ENCODE results near the gene MEN1.
"Not testable (repeated sequence)": the region's sequence is repeated elsewhere in the genome, so short reads cannot be mapped to it uniquely, and the experiment has no call there.

The MEN1 gene

DNA sequence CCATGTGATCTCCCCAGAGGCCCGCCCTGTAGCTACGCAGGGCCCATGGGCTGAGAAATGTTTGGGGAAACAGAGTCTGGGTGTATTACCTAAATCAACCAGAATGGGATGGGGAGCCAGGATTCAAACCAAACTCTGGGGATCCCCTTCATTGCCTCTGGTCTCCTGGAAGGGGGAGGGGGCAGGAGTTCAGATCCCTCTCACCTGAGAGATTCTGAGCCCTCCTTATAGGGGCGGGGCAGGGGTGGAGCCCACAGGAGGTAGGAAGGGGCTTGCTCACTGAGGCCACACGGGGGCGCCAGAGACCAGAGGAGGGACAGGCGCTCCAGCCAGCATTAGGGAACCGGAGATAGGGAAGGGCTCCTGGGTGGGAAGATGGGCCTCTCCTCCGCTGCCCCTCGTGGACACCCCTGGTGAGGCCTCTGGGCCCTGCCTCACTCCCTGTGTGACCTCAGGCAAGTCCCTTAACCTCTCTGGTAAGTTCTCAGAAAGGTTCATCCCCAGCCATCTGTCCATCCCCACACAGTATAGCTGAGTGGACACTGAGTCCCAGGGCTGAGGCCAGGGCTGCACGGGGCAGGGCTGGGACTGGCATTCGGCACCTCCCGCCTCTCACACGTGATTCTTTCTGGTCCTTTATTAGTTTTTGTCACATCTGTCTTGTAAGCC is 36.8 kb upstream of the MEN1 start:
- Histone ChIP-seq H3K36me3 (ENCODE audit: insufficient read depth, low read length) (no peaks in the 10 kb centered on the region), H3K27ac (ENCODE audit: low read depth, low read length, poor library complexity, severe bottlenecking) (peak overlapping the region; percentile 98), H3K27me3 (ENCODE audit: insufficient read depth, low read length) (no peaks in the 10 kb centered on the region), H3K9ac (ENCODE audit: low read length) (no peak overlapping the region), H3K9me2 (ENCODE audit: low read depth, low read length) (no peaks in the 10 kb centered on the region), H3K4me2 (ENCODE audit: low read length) (peak overlapping the region; percentile 42; the same call in 1 of the 2 replicates), H3K4me3 (ENCODE audit: low read depth, low read length, poor library complexity, severe bottlenecking) (no peak overlapping the region), H2AFZ (ENCODE audit: low read length) (no peak overlapping the region), H4K20me1 (ENCODE audit: insufficient read depth, low read length) (no peaks in the 10 kb centered on the region), H3K9me3 (ENCODE audit: low read length) (no peaks in the 10 kb centered on the region), H3F3A (ENCODE audit: insufficient read depth, low read length) (peaks cover 9% of the 10 kb centered on the region; the same call in 1 of the 2 replicates), H3K4me1 (ENCODE audit: insufficient read depth, low read length, severe bottlenecking) (peaks cover 74% of the 10 kb centered on the region), H3K79me2 (ENCODE audit: insufficient read depth, low read length) (no peaks in the 10 kb centered on the region)
- no peak for TF ChIP-seq EZH2 (IDR thresholded peaks at IDR 0.05; ENCODE audit: borderline replicate concordance, low read length)
- TF ChIP-seq CTCF (IDR thresholded peaks at IDR 0.05; ENCODE audit: low read length): peak; percentile 91

GRCh38 chr11:64845776-64846129 is 35.4 kb upstream of the MEN1 start:
- not testable (repeated sequence) for H2AFZ ChIP-seq (ENCODE audit: low read length); H3K27me3 ChIP-seq (ENCODE audit: insufficient read depth, low read length); H3F3A ChIP-seq (ENCODE audit: insufficient read depth, low read length); H3K4me3 ChIP-seq (ENCODE audit: low read depth, low read length, poor library complexity, severe bottlenecking); H3K36me3 ChIP-seq (ENCODE audit: insufficient read depth, low read length); H3K4me2 ChIP-seq (ENCODE audit: low read length); H3K79me2 ChIP-seq (ENCODE audit: insufficient read depth, low read length); H3K27ac ChIP-seq (ENCODE audit: low read depth, low read length, poor library complexity, severe bottlenecking); H4K20me1 ChIP-seq (ENCODE audit: insufficient read depth, low read length); H3K9ac ChIP-seq (ENCODE audit: low read length); H3K9me2 ChIP-seq (ENCODE audit: low read depth, low read length); H3K9me3 ChIP-seq (ENCODE audit: low read length)
- peaks cover 60% of the 10 kb centered on the region for H3K4me1 ChIP-seq (ENCODE audit: insufficient read depth, low read length, severe bottlenecking)

DNA sequence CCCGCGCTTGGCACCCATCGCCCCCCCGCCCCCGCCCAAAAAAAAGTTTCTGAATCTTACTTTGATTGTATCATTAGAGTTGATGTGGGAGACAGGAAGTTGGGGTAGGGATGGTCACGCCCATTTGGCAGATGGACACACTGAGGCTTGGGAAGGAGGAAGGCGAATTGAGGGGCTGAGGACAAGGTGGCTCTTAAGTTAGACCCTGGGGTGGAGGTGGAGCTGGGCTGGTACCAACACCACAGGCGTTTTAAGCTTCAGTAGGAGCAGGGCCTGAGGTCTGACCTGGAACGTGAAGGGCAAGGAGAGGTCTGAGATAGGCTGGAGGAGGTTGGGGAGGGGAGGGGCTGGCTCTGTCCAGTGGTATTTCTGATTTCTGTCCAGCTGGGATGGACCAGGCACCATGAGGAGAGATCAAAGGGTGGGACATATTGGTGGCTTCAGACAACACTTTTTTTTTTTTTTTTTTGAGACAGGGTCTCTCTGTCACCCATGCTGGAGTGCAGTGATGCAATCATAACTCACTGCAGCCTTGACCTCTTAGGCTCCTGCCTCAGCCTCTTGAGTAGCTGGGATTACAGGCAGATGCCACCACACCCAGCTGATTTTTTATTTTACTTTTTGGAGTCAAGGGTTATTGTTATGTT is 34.9 kb upstream of the MEN1 start:
- Histone ChIP-seq H3K4me3 (ENCODE audit: low read depth, low read length, poor library complexity, severe bottlenecking) (peak overlapping the region; percentile 77), H3K79me2 (ENCODE audit: insufficient read depth, low read length) (no peaks in the 10 kb centered on the region), H3K27me3 (ENCODE audit: insufficient read depth, low read length) (no peaks in the 10 kb centered on the region), H3K36me3 (ENCODE audit: insufficient read depth, low read length) (no peaks in the 10 kb centered on the region), H4K20me1 (ENCODE audit: insufficient read depth, low read length) (no peaks in the 10 kb centered on the region), H3K9me3 (ENCODE audit: low read length) (no peaks in the 10 kb centered on the region), H3K9me2 (ENCODE audit: low read depth, low read length) (no peaks in the 10 kb centered on the region), H3F3A (ENCODE audit: insufficient read depth, low read length) (peaks cover 3% of the 10 kb centered on the region; the same call in 1 of the 2 replicates), H3K27ac (ENCODE audit: low read depth, low read length, poor library complexity, severe bottlenecking) (peak overlapping the region; percentile 64), H2AFZ (ENCODE audit: low read length) (no peak overlapping the region), H3K4me2 (ENCODE audit: low read length) (peak overlapping the region; percentile 80), H3K4me1 (ENCODE audit: insufficient read depth, low read length, severe bottlenecking) (peaks cover 55% of the 10 kb centered on the region), H3K9ac (ENCODE audit: low read length) (peak overlapping the region; percentile 71)
- TF ChIP-seq EZH2 (IDR thresholded peaks at IDR 0.05; ENCODE audit: borderline replicate concordance, low read length) (no peak), CTCF (IDR thresholded peaks at IDR 0.05; ENCODE audit: low read length) (no peak)

Measured in OCI-LY1 (cell line).